ENCODE results near the gene NCF4. TPM values are rescaled to one million over a fixed set of nuclear protein-coding genes. Genes with fewer than 3 reads are reported as not detected.

The NCF4 gene
- total RNA-seq, 1 experiment from 2014 or later, result not detected

DNA sequence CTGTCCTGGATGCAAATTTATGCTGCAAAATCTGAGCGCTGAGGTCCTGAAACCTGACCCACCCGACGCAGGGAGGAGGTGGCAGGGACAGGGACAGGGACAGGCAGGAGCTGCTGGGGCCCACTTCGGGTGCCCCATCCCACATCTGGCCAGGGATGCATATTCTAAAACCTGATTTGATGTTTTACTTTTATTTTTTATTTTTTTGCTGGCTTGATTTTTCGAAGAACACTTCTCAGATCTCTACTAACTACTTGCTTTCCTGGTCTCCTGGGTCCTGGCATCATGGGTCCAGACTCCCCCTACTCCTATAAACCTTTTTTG lies 43.3 kb upstream of the NCF4 start:
- TF ChIP-seq EZH2 (IDR thresholded peaks at IDR 0.05; ENCODE audit: borderline replicate concordance, low read depth, low read length, poor library complexity, severe bottlenecking), result no peak
- TF ChIP-seq, protein P1, sequence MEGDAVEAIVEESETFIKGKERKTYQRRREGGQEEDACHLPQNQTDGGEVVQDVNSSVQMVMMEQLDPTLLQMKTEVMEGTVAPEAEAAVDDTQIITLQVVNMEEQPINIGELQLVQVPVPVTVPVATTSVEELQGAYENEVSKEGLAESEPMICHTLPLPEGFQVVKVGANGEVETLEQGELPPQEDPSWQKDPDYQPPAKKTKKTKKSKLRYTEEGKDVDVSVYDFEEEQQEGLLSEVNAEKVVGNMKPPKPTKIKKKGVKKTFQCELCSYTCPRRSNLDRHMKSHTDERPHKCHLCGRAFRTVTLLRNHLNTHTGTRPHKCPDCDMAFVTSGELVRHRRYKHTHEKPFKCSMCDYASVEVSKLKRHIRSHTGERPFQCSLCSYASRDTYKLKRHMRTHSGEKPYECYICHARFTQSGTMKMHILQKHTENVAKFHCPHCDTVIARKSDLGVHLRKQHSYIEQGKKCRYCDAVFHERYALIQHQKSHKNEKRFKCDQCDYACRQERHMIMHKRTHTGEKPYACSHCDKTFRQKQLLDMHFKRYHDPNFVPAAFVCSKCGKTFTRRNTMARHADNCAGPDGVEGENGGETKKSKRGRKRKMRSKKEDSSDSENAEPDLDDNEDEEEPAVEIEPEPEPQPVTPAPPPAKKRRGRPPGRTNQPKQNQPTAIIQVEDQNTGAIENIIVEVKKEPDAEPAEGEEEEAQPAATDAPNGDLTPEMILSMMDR (conservative IDR thresholded peaks at IDR 0.05; ENCODE audit: low read depth, low read length), result no peak
- ChIA-PET POLR2A (ENCODE audit: low non-redundant PET) (no interaction called here), CTCF (no interaction called here)
- intact Hi-C loops (cut with micrococcal nuclease; ENCODE audit: unreplicated experiment), result no loop called here
- Histone ChIP-seq H3K27ac (ENCODE audit: low read depth, low read length, poor library complexity, severe bottlenecking) (no peak overlapping the region), H3K27me3 (replicated peaks; ENCODE audit: insufficient read depth, low read depth, low read length, poor library complexity) (peaks cover 71% of the 10 kb centered on the region), H3K4me1 (ENCODE audit: insufficient read depth, low read length, poor library complexity, severe bottlenecking) (no peaks in the 10 kb centered on the region), H3K9me3 (ENCODE audit: low read depth, low read length, poor library complexity, severe bottlenecking) (no peaks in the 10 kb centered on the region), H3K4me3 (ENCODE audit: low read depth, low read length, poor library complexity, severe bottlenecking) (no peak overlapping the region), H3K36me3 (ENCODE audit: insufficient read depth, low read length, poor library complexity, severe bottlenecking) (no peaks in the 10 kb centered on the region)
- no TSS peak for BruUV-seq (replicated peaks)
- DNase-seq (ENCODE audit: low spot score), result no peak

DNA sequence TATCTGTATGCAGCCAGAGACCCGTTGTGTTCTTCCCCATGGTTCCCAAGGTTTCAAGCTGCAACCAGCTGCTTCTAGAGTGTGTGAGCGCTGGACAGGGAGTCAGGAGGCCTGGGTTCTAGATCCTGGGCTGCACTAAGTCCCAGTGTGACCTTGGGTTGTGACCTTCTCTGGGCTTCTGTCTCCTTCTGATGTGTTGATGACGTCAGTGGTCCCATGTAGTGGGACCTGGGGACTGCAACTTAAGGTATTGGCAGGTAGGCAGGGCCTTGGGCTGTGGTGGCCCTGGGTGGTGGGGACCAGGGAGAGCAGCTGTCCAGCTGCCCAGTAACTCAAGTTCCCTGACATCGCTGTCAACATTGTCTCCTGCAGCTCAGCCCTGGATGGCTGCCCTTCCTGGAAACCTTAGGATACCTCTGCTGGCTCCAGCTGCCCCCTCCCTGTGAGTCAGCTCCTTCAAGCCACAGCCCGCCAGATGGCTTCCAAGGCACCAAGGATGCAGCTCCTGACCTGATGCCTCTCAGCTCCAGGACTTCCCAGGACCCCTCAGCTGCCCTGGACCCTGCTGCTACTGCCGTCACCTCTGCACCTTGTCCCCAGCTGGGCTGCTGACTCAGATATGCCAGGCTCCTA lies 42.7 kb upstream of the NCF4 start:
- ChIA-PET POLR2A (ENCODE audit: low non-redundant PET) (no interaction called here), CTCF (no interaction called here)
- H3K36me3 ChIP-seq (ENCODE audit: insufficient read depth, low read length, poor library complexity, severe bottlenecking), result no peaks in the 10 kb centered on the region
- peaks cover 64% of the 10 kb centered on the region for H3K27me3 ChIP-seq (replicated peaks; ENCODE audit: insufficient read depth, low read depth, low read length, poor library complexity)
- H3K4me1 ChIP-seq (ENCODE audit: insufficient read depth, low read length, poor library complexity, severe bottlenecking), result no peaks in the 10 kb centered on the region
- intact Hi-C loops (cut with micrococcal nuclease; ENCODE audit: unreplicated experiment), result no loop called here
- DNase-seq (ENCODE audit: low spot score), result no peak
- BruUV-seq (replicated peaks), result no TSS peak
- no peaks in the 10 kb centered on the region for H3K9me3 ChIP-seq (ENCODE audit: low read depth, low read length, poor library complexity, severe bottlenecking)
- no peak overlapping the region for H3K4me3 ChIP-seq (ENCODE audit: low read depth, low read length, poor library complexity, severe bottlenecking)
- no peak overlapping the region for H3K27ac ChIP-seq (ENCODE audit: low read depth, low read length, poor library complexity, severe bottlenecking)
- no peak for TF ChIP-seq EZH2 (IDR thresholded peaks at IDR 0.05; ENCODE audit: borderline replicate concordance, low read depth, low read length, poor library complexity, severe bottlenecking)
- TF ChIP-seq, protein P1 (conservative IDR thresholded peaks at IDR 0.05; ENCODE audit: low read depth, low read length), result no peak

DNA sequence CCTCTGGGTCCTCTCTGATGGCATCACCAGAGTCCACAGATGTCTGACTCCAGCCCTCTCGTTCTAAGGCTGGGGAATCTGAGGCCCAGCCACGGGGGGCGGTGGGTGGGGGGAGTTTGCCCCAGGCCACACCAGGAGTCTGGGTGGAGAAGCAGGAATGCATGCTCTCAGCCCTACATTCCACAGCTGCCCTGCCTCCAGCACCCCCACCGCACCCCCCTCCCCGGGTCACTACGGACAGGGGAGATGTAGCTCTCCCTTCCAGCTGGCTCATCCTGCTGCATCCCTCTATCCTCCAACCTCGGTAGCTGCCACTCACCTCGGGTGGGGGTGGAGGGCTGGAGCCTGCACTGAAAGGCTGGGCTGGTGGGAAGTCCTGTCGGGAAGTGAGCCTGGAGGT lies 41.7 kb upstream of the NCF4 start:
- Histone ChIP-seq H3K27ac (ENCODE audit: low read depth, low read length, poor library complexity, severe bottlenecking) (no peak overlapping the region), H3K36me3 (ENCODE audit: insufficient read depth, low read length, poor library complexity, severe bottlenecking) (no peaks in the 10 kb centered on the region), H3K9me3 (ENCODE audit: low read depth, low read length, poor library complexity, severe bottlenecking) (no peaks in the 10 kb centered on the region), H3K4me3 (ENCODE audit: low read depth, low read length, poor library complexity, severe bottlenecking) (no peak overlapping the region), H3K4me1 (ENCODE audit: insufficient read depth, low read length, poor library complexity, severe bottlenecking) (no peaks in the 10 kb centered on the region), H3K27me3 (replicated peaks; ENCODE audit: insufficient read depth, low read depth, low read length, poor library complexity) (peaks cover 57% of the 10 kb centered on the region)
- intact Hi-C loops (cut with micrococcal nuclease; ENCODE audit: unreplicated experiment), result no loop called here
- ChIA-PET CTCF (no interaction called here), POLR2A (ENCODE audit: low non-redundant PET) (no interaction called here)
- TF ChIP-seq, protein P1 (conservative IDR thresholded peaks at IDR 0.05; ENCODE audit: low read depth, low read length), result no peak
- TF ChIP-seq EZH2 (IDR thresholded peaks at IDR 0.05; ENCODE audit: borderline replicate concordance, low read depth, low read length, poor library complexity, severe bottlenecking), result no peak
- BruUV-seq (replicated peaks), result no TSS peak
- no peak for DNase-seq (ENCODE audit: low spot score)
